ENCODE measurements around the gene CPNE9. TPM values are rescaled to one million over a fixed set of nuclear protein-coding genes. Genes with fewer than 3 reads are reported as not detected.

Gene CPNE9, protein sequence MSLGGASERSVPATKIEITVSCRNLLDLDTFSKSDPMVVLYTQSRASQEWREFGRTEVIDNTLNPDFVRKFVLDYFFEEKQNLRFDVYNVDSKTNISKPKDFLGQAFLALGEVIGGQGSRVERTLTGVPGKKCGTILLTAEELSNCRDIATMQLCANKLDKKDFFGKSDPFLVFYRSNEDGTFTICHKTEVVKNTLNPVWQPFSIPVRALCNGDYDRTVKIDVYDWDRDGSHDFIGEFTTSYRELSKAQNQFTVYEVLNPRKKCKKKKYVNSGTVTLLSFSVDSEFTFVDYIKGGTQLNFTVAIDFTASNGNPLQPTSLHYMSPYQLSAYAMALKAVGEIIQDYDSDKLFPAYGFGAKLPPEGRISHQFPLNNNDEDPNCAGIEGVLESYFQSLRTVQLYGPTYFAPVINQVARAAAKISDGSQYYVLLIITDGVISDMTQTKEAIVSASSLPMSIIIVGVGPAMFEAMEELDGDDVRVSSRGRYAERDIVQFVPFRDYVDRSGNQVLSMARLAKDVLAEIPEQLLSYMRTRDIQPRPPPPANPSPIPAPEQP
- total RNA-seq, result not detected in 2 replicates

GRCh38 chr3:9703736-9704346, at the start of gene CPNE9:
CPNE9 (plus strand) TSS chr3:9703833; CDS start chr3:9703997, 164 bp downstream.
- no peak for TF ChIP-seq CTCF (IDR thresholded peaks at IDR 0.05; ENCODE audit: insufficient read depth, low read length, severe bottlenecking)
- DNase-seq (ENCODE audit: low read depth) (no peak), FAIRE-seq (no peak)
- Histone ChIP-seq H3K36me3 (ENCODE audit: control insufficient read depth, insufficient read depth, low read length) (peaks cover 2% of the 10 kb centered on the region), H3K4me3 (ENCODE audit: low read depth, low read length) (peak within 1 kb of the TSS; percentile 14), H3K27me3 (ENCODE audit: control insufficient read depth, insufficient read depth, low read length) (no peaks in the 10 kb centered on the region)

DNA sequence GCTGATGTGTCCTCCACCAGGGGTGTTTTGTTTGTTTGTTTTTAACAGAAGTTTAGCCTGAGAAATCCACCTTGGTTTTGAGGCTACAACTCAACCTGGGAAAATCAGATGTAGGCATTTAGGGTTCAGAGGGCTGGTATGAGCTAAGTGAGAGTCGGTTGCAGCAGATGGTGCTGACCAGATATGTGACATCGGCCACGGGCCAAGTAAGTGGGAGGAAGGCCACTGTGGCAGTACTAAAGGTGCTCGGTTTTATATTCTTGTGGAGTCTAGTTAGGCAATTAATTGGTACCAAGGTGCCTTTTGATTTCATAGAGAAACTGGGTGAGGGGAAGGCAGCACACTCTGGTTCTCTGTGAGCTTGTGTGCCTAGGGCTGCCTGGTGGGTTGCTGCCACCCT, 43.8 kb upstream of the CPNE9 start:
- no peak for FAIRE-seq
- no peak overlapping the region for H3K4me3 ChIP-seq (ENCODE audit: low read depth, low read length)
- H3K36me3 ChIP-seq (ENCODE audit: control insufficient read depth, insufficient read depth, low read length), result peaks cover 10% of the 10 kb centered on the region
- TF ChIP-seq CTCF (IDR thresholded peaks at IDR 0.05; ENCODE audit: insufficient read depth, low read length, severe bottlenecking), result no peak
- H3K27me3 ChIP-seq (ENCODE audit: control insufficient read depth, insufficient read depth, low read length), result no peaks in the 10 kb centered on the region
- DNase-seq (ENCODE audit: low read depth), result no peak

GRCh38 chr3:9660972-9661371, 42.7 kb upstream of the CPNE9 start:
- TF ChIP-seq CTCF (IDR thresholded peaks at IDR 0.05; ENCODE audit: insufficient read depth, low read length, severe bottlenecking), result no peak
- Histone ChIP-seq H3K4me3 (ENCODE audit: low read depth, low read length) (no peak overlapping the region), H3K27me3 (ENCODE audit: control insufficient read depth, insufficient read depth, low read length) (no peaks in the 10 kb centered on the region), H3K36me3 (ENCODE audit: control insufficient read depth, insufficient read depth, low read length) (peaks cover 10% of the 10 kb centered on the region)
- no peak for DNase-seq (ENCODE audit: low read depth)
- no peak for FAIRE-seq

- no peak for FAIRE-seq
- DNase-seq (ENCODE audit: low read depth), result no peak
- H3K36me3 ChIP-seq (ENCODE audit: control insufficient read depth, insufficient read depth, low read length), result peaks cover 18% of the 10 kb centered on the region
Measured at GRCh38 chr3:9664119-9664751, 39.4 kb upstream of the CPNE9 start.

More at GRCh38 chr3:9664119-9664751, 39.4 kb upstream of the CPNE9 start:
- Histone ChIP-seq H3K27me3 (ENCODE audit: control insufficient read depth, insufficient read depth, low read length) (no peaks in the 10 kb centered on the region), H3K4me3 (ENCODE audit: low read depth, low read length) (no peak overlapping the region)
- TF ChIP-seq CTCF (IDR thresholded peaks at IDR 0.05; ENCODE audit: insufficient read depth, low read length, severe bottlenecking), result no peak
